Fibroblast of mammary gland (primary cell): ENCODE measurements around the gene PRKAG2.
A peak's percentile ranks its signal among the peaks of the same experiment; 100 is the strongest.

Source experiments
- DNase-seq: peaks from one replicate; pipeline ENCODE4 v3.0.0-alpha.2; 2010; ENCODE audit warnings: low read depth
- H3K4me3 ChIP-seq: 2 replicates; pipeline ENCODE4 v1.5.1; 2011; ENCODE audit warnings: low read depth, mild to moderate bottlenecking, low read length, moderate library complexity; ENCODE audit not compliant: control insufficient read depth
- CTCF ChIP-seq: conservative IDR thresholded peaks from 2 replicates; pipeline ENCODE4 v1.5.1; 2011; ENCODE audit warnings: low read depth, low read length, inconsistent platforms; ENCODE audit not compliant: control insufficient read depth, insufficient read depth

The PRKAG2 gene

GRCh38 chr7:151634643-151635042, 242.3 kb downstream of the PRKAG2 start:
- DNase-seq: no peak
- H3K4me3 ChIP-seq: no peak overlapping the region
- no peak for TF ChIP-seq CTCF

- no peak overlapping the region for H3K4me3 ChIP-seq
- no peak for DNase-seq
- TF ChIP-seq CTCF: no peak
Measured at GRCh38 chr7:151633516-151633812, 243.5 kb downstream of the PRKAG2 start.

- DNase-seq: peak; percentile 53
Measured at GRCh38 chr7:151632750-151633515, 244.0 kb downstream of the PRKAG2 start.

GRCh38 chr7:151631953-151632749, 244.8 kb downstream of the PRKAG2 start:
- no peak for TF ChIP-seq CTCF
- peak overlapping the region; percentile 86 for H3K4me3 ChIP-seq
- peak; percentile 61 for DNase-seq

More at GRCh38 chr7:151632750-151633515, 244.0 kb downstream of the PRKAG2 start:
- peak overlapping the region; percentile 35 for H3K4me3 ChIP-seq
- no peak for TF ChIP-seq CTCF

- DNase-seq: no peak
- H3K4me3 ChIP-seq: peak overlapping the region; percentile 86
- peak; percentile 15 for TF ChIP-seq CTCF
Measured at GRCh38 chr7:151631570-151631952, 245.4 kb downstream of the PRKAG2 start.

GRCh38 chr7:151630851-151631569, 245.9 kb downstream of the PRKAG2 start:
- no peak for DNase-seq
- H3K4me3 ChIP-seq: peak overlapping the region; percentile 86
- no peak for TF ChIP-seq CTCF
